Mesenteric fat pad (tissue), 1 donor: ENCODE measurements around the gene PRR36. TPM values are rescaled to one million over a fixed set of nuclear protein-coding genes. Genes with fewer than 3 reads are reported as not detected.

Experiments
- DNase-seq: peaks from one replicate; pipeline ENCODE4 v3.0.0-alpha.2; 2020; ENCODE audit warnings: low spot score
- total RNA-seq: library from RNA; stranded (reverse); fragmentation: NEBNext Ultra II Directional; extraction: Animal tissue kit (Norgen Biotek cat#: 25700); gene quantifications from one replicate; pipeline ENCODE4 v1.2.1, GENCODE V29; 2021
- donor health status: DM: yes; HTN: yes; CAD: no.

Gene PRR36
- total RNA-seq, 1 donor from 2014 or later = not detected

DNA sequence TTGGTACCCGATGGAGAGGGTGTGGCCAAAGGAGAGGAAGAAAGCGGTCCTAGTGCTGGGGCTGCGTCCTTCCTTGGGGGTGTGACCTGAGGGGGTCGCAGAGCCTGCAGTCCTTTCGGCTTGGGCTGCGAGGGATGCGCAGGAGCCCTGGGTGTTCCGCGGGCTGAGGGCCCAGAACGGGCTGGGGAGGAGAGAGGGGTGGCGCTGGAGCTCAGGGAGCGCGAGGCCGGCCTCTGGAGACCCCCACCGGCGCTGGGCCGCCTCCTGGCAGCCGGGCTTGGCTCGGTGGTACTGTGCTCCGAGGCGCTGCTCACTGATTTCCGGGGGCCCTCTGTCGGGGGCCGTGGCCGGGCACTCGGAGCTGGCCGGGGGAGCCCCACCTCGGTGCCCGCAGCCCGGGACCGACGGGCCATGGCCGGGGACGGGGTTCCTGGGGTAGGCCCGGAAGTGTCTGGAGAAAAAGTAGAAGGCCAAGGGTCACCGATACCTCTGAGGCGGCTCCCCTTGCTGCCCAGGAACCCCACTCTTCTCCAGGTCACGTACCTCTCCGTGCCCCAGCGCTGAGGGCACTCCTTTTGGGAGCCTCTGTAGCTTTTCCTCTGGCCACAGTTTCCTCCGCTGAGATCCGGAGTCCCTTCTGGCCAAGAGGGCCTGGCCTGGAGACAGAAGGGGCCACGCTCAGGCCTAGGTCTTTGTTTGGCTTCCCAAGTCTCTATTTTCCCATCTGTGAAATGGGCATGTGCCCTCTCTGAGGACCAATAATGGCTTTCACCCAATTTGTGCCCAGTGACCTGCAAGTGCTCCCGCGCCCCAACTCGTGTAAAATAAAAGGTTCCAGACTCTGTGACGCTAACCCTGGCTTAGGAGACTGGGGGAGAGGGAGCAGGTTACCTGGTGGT is 1.6 kb downstream of the PRR36 start:
- DNase-seq = no peak

DNA sequence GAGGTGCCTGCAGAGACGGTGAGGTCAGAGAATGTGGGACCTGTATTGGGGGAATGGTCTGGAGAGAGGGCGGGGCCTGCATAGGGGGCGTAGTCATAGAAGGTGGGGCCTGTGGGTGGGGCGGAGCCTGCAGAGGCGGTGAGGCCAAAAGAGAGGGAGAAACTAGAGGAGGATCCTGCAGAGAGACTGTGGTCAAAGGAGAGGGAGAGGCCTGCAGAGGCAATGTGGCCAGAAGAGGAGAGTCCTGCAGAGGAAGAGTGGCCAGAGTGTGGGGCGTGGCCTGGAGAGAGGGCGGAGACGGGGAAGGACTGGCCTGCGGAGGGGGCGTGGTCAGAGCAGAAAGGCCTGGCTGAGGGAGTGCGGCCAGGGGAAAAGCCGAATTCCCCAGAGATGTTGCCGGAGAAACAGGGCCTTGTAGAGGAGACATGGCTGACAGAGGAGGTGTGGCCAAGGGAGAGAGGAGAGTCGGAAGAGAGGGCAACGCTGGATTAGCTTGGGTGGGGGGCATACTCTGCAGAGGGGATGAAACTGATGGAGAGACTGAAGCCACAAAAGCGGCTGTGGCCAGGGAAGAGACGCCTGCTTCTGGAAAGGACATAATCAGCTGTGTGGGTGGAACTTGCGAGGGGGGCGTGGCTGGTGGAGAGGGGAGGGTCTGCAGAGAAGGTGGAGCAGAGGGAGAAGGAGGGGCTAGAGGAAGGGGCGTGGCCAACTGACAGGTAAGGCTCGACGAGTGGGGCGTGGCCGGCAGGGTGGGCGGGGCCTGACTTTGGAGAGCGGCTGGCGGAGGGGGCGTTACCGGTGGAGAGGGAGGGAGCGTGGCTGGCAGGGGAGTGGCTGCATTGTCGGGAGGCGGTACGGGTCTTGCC is 2.5 kb downstream of the PRR36 start:
- DNase-seq = no peak

DNA sequence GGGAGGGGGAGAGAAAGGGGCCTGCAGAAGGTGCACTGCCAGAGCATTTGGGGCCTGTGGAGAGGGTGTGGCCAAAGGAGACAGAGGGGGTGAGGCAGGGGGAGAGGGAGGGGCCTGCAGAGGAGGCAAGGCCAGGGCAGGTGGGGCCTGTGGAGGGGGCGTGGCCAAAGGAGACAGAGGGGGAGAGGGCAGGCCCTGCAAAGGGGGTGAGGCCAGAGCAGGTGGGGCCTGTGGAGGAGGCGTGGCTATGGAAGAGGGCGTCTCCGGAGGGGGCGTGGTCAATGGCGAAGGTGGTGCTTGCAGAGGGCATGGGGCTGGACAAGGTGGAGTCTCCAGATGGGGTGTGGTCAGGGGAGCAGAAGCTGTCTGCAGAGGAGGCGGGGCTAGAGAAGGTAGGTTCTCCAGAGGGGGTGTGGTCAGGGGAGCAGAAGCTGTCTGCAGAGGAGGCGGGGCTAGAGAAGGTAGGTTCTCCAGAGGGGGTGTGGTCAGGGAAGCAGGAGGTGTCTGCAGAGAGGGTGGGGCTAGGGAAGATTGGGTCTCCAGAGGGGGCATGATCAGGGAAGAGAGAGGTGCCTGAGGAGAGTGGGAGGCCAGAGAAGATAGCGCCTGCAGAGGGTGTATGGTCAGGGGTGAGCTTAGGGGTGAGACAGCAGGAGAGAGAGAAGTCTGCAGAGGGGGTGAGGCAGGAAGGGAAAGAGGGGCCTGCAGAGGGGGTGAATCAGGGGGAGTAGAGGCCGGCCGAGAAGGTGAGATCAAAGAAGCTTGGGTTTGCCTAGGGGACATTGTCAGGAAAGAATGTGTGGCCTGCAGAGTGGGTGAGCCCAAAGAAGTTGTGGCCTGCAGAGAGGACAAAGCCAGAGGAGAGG is 3.4 kb downstream of the PRR36 start:
- DNase-seq = no peak

DNA sequence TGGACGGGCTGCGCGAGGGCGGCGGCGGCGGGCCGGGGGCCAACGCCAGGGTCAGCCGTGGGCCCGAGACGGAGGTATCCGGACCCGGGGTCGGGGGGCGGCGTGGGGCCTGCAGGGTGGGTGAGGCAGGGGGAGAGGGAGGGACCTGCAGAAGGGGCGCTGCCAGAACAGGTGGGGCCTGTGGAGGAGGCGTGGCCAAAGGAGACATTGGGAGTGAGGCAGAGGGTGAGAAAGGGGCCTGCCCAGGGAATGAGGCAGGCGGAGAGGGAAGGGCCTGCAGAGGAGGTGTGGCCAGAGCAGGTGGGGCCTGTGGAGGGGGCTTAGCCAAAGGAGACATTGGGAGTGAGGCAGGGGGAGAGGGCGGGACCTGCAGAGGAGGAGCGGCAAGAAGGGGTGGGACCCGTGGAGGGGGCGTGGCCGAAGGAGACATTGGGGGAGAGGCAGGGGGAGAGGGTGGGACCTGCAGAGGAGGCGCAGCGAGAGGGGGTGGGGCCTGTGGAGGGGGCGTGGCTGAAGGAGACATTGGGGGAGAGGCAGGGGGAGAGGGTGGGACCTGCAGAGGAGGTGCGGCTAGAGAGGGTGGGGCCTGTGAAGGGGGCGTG is 4.2 kb downstream of the PRR36 start:
- no peak for DNase-seq

DNA sequence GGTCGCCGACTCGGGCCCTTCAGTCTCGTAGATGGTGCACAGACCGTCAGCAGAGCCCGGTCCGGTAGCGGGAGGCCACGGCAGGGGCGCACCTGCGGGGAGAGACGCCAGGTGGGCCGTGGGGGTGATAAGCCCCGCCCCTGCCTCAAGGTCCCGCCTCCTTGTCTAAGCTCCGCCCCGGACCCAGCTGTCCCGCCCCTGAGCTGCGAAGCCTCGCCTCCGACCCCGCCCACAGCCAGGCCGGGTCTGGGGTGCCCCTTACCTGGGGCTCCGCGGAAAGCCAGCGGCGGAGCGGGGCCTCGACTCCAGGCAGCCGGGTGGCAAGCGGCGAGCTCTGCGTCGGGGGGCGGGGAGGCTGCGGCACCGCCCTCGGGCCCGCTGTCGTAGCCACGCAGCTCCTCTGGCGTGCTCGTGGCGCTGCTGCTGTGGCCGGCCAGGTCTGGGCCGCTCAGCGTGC is 4.7 kb downstream of the PRR36 start:
- no peak for DNase-seq

DNA sequence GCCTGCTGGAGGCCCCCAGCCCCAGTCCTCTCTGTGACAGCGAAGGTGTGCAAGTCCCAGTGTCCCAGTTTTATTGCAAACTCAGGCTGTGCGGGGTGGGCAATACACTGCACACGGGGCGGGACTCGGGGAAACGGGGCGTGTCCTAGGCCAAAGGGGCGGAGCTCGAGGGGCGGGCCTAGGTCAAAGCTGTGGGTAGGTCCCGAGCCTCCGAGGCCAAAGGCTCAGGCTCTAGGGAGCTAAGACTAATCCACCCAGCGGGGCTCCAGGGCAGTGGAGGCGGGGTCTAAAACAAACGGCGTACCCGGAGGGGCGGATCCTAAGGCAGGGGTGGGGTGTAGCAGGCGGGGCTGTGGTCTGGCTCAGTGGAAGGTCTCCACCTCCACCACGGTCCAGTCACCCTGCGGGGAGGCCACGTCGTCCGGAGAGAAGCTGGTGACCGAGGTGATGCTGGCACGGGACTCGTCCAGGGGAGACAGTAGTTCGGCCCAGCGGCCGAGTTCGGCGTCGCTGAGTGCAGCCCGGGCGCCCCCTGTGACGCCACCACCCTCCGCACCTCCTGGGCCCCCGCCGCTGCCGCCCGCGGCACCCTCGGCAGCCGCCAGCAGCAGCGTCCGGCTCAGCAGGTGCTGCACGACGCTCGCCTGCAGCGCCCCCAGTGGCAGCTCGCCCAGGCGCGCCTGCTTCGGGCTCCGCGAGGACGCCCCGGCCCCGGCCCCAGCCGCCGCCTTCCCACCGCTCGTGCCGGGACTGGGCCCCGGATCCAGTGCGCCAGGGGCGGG is 5.3 kb downstream of the PRR36 start:
- DNase-seq = no peak

DNA sequence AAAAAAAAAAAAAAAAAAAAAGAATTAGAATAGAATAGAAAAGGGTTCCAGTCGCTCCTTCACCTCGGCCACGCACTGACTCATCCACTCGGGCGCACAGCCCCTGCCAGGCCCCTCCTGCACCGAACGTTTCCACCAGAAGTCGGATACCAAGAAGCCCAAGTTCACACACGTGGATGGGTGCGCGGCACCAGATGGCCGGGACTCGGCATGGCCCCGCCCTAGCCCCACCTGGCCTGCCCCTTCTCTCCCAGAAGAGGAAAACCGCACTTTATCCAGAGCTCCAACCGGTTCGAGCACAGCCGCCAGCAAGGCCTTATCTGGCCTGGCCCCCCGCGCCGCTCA is 5.9 kb downstream of the PRR36 start:
- no peak for DNase-seq

DNA sequence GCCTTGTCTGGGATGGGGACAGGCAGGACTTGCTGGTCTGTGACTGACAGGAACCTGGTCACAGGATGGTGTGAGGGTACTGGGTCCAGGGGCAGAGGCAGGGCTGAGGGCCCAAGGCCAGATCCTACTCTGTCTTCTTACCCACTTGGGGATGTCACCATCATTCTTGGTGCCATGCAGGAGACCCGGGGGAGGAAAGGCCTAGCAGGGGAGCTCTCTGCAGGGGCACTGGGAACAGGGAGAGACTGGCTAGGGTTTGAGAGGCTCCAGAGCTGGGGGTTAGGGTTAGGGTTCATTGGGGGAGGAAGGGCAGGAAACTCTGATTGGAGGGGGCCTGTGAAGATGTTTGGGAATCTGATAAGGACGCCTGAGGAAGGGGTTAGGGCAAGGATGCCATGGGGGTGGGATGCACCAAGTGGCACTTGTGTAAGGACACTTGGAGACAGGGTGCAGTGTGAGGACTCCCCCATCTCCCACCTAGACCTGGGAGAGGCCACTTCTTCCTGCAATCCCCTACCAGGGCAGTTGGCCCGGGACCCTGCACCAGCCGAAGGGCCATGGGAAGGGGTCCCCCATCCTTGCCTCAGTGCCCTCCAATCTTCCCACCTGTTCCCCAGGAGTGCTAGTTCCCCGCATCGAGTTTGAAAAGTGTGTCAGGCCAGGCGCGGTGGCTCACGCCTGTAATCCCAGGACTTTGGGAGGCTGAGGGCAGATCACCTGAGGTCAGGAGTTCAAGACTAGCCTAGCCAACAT is 6.9 kb downstream of the PRR36 start:
- no peak for DNase-seq

DNA sequence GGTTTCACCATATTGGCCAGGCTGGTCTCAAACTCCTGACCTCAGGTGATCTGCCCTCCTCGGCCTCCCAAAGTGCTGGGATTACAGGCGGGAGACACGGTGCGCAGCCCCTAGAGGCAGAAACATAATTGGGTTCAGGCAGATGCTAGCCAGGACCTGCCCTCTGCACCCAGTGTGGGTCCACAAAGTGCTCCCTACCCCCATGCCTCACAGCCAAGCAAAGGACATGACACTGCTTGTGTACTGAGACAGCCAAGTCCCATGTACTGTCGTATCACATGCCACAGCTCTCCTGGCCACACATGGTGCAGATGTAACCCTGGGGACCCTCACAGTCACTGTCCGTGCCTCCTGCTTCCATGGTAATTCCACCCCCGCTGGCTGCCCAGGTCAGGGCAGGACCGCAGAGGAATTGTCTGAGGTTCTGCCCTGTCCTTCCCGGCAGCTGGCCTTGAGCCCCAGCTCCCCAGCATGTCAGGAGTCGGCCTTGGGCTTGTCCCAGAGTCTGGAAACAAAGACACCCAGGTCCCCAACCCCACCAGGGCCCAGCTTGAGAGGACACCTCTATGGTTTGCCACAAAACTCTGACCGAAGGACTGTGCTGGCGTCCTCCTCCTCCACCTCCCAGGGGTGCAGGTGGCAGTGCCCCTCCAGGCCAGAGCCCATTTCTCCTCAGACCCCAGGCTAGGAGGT is 7.6 kb downstream of the PRR36 start:
- DNase-seq = no peak

DNA sequence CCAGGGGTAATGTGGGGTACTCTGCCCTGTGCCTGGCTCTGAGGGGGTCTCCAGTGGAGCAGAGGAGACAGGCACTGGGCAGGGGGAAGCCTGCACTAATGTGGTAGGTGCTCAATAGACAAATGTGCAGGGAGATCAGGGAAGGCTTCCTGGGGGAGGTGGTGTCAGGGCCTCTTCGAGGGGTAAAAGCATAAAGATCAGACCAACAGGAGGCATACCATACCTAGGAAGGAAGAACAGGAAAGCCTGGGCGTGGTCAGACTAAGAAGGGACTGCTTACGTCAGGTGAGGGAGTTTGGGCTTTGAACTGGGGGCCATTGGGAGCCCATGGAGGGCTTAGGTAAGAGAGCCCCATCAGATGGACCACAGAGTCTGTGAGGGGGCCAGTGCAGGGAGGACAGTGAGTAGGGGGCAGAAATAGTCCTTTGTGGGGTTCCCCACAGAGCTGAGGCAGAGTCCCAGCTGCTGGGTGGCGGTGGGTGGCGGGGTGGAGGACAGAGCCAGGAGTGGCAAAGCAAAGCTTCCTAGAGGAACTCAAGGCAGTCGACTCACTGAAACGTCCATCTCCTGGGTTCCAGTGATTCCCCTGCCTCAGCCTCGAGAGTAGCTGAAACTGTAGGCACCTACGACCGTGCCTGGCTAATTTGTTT is 8.8 kb downstream of the PRR36 start:
- DNase-seq = no peak

DNA sequence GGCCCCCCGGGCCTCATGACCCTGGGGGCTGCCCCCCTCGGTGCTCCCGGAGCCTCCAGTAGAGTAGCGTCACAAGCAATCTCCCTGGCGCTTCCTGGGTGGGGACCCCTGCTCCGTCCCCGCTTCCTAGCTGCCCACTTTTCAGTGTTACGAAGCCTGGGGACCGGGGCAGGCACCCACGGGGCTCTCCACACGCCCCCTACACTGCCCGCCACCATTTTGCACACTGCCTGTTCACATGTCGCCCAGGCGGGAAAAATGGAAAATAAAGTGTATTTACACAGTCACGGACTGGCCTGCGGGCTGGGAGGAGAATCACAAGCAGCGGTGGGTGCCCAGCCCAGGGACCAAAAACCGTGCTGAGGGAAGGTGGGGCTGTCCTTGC is 9.5 kb downstream of the PRR36 start:
- DNase-seq = no peak

DNA sequence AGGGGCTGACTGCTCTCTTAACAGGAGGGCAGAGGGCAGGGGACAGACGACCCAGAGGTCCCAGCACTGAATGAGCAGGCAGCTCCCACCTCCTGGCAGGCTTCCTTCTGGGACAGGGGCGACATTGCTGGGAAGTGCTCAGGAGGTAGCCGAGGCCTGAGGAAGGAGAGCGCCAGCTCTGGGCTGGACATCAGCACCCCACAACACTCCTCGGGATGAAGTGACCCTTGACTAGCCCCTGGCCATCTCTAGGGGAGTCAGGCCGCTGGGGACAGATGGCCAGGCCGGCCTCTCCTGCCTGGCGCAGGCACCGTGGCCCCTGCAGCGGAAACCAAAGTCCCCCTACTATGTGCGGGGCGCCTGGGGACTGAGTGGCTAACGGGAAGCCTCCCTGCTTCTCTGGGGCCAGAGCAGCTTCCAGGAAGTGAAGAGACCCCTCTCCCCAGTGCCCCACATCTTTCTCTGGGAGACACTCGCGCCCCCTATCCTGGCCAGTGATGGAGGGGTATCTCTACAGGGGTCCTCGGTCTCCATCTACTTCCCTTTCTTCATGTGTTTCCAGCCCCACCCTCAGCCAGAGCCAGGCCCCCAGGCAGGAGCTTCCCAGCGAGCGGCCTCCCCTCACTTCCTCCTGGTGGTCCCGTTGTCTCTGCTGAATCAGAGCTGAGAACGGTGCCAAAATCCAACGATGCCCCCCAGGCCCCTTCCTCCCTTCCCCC is 10.1 kb downstream of the PRR36 start:
- DNase-seq = no peak

DNA sequence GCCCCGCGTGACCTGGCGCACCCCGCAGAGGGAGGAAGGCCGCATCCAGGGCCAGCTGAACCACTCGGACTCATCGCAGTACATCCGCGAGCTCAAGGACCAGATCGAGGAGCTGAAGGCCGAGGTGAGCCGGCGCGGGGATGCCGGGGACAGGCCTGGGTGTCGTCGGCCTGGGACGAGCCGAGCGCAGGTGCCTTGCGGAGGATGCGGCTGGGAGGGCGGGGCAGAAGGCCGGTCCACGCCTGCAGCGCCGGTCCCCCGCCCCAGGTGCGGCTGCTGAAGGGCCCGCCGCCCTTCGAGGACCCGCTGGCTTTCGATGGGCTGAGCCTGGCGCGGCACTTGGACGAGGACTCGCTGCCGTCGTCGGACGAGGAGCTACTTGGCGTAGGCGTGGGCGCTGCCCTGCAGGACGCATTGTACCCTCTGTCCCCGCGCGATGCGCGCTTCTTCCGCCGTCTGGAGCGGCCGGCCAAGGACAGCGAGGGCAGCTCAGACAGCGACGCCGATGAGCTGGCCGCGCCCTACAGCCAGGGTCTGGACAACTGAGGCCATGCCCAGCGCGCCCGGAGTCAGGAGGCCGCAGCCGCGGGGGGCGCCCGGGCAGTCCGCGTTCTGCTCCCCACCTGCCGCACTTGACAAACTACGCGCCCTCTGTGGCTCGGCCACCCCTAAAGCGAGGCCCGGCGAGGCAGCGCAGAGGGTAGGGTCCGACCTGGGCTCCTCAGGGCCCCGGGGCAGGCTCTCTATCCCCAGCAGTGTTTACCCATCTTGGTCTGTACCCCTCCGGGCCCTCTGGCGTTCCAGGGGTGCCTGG is 10.8 kb downstream of the PRR36 start:
- no peak for DNase-seq

DNA sequence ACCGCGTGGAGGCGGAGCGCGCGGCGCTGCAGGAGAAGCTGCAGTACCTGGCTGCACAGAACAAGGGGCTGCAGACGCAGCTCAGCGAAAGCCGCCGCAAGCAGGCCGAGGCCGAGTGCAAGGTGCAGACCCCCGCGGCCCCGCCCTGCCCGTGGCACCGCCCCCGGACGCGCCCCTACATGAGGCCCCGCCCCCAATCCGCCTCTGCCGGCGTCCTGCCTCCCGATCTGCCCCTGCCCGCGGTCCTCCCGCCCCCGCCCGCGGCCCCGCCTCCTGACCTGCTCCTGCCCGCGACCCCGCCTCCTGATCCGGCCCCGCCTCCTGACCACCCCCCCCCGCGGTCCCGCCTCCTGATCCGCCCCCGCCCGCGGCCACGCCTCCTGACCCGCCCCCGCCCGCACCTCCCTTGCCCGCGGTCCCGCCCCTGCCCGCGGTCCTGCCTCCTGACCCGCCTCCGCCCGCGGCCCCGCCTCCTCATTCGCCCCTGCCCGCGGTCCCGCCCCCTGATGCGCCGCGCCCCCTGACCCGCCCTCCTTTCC is 11.7 kb downstream of the PRR36 start:
- DNase-seq = no peak

DNA sequence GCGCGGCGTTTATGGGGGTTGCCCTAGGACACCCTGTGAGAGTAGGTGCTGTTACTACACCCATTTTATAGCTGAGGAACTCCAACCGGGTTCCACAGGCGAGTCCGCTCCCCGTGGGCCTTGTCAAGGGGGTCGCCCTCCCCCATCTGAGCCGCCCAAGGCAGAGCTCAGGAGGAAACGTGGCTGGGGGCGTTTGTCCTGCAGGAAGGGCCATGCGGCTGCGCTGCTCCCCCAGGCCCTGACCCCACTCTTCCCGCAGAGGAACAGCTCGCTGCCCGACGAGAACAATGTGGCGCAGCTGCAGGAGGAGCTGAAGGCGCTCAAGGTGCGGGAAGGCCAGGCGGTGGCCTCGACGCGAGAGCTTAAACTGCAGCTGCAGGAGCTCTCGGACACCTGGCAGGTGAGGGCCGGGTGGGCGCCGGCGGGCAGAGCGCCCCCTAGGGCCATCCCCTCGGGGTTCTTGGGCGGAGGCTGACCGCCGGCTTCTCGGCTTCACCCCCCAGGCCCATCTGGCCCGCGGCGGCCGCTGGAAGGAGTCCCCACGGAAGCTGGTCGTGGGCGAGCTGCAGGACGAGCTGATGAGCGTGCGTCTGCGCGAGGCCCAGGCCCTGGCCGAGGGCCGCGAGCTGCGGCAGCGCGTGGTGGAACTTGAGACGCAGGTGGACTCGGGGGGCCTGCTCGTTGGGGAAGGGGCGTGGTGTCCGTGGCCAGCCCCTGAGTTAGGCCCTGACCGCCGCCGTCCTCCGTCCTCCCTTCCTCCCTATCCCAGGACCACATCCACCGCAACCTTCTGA is 12.4 kb downstream of the PRR36 start:
- no peak for DNase-seq
